ENCODE results near the gene TNK1.

Gene TNK1

DNA sequence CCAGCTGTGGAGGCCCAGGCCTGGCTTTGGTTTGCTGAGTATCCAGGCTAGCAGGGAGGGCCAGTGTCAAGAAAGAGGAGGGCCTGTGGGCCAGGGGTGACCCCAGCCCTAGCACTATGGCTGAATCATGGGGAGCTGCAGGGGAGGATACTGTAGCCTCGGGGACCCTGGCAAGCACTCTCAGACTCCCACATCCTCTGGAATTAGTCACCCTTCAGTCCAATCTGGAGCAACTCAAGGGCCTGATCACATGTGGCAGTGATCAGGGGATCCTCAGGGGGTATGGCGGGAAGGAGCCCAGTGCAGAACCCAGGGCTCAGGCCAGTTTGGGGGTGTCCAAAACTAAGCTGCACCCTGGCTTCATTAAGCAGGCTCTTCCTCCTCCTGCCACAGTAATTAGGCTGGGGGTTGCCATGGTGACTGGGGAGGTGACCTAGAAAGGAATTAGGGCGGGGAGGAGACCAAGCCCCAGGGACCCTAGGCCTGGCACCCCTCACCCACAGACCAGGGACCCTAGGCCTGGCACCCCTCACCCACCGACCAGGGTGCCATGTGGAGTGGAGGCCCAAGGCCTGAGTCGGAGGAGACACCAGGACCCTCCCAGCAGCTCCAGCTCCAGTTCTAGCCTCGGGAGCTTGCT is 32.6 kb downstream of the TNK1 start:
- DNase-seq: no peak

GRCh38 chr17:7414837-7415236 is 33.9 kb downstream of the TNK1 start:
- no peak for DNase-seq

DNA sequence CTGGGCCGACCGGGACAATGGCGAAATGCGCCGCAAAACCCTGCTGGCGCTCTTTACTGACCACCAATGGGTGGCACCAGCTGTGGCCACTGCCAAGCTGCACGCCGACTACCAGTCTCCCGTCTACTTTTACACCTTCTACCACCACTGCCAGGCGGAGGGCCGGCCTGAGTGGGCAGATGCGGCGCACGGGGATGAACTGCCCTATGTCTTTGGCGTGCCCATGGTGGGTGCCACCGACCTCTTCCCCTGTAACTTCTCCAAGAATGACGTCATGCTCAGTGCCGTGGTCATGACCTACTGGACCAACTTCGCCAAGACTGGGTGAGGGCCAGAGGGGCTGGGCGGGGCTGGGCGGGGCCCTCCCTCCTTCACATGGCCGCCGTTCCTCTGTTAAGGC is 34.9 kb downstream of the TNK1 start:
- DNase-seq: no peak

DNA sequence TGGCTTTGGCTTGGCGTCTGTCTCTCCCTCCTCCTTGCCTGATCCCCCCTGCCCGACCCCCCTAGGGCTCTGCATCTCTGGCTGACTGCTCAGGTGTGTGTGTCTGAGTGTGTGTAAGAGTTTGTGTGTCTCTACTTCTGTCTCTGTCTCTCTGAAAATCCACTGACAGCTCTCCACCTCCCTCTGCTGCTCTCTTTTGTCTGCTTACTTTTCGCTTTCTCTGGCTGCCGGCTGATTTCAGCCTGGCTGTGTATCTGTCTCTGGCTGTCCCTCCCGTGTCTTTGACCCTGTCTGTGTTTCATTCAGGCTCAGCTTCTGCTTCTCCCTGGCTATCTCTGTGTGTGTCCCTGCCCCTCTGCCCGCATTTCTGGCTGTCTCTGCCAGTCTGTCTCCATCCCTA is 35.4 kb downstream of the TNK1 start:
- DNase-seq: peak; percentile 11

- no peak for DNase-seq
These were observed 36.3 kb downstream of the TNK1 start for GRCh38 chr17:7417056-7417655.

GRCh38 chr17:7418472-7419152 is 37.7 kb downstream of the TNK1 start:
- DNase-seq: no peak

DNA sequence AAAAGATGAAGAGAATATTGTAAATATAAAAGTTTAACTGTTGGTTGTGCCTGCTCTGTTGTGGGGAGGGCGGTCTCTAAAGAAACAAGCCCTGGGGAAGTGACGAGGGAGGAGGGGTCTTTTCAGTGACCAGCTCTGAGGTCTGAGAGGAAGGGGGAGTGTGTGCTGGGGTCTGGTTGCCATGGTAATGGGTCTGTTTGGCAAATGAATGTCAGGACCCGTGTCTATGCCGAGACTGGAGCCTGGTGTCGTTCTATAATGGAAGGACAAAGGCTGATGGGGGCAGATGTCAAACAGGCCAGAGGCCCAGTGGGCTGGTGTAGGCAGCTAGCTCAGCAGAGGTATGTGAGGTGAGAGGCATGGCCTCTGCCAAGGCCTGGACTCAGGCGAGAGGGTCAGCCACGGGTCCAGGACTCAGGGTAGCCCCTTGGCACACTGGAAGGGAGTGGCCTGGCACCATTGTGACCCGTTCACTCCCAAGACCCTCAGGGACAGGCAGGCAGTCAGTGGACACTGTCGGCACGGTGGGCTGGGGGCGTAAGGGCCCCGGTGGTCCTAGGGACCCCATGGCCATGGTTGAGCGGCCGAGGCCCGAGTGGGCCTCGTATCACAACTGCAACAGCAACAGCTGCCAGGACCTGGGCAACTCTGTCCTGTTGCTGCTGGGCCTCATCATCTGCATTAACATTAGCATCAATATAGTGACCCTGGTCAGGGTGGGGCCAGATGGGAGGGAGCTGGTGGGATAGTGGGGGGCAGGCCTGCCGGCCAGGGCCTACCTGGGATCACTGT is 39.1 kb downstream of the TNK1 start, which contains the start of gene SPEM1:
Gene SPEM1 (plus strand): TSS at position 506 of the 792 bp plus-strand sequence. CDS start 61 bp downstream, at position 567.
- no peak for DNase-seq

- DNase-seq: no peak
These were observed 40.3 kb downstream of the TNK1 start for GRCh38 chr17:7421186-7421585.

- DNase-seq: no peak
These were observed 42.8 kb downstream of the TNK1 start for GRCh38 chr17:7423679-7424078.

- DNase-seq: no peak
These were observed 44.4 kb downstream of the TNK1 start, which contains the start of gene SPEM2 for GRCh38 chr17:7425316-7425715. Gene SPEM2, plus strand, starts transcription at chr17:7425616. Its CDS starts 73 bp downstream, at chr17:7425689.

DNA sequence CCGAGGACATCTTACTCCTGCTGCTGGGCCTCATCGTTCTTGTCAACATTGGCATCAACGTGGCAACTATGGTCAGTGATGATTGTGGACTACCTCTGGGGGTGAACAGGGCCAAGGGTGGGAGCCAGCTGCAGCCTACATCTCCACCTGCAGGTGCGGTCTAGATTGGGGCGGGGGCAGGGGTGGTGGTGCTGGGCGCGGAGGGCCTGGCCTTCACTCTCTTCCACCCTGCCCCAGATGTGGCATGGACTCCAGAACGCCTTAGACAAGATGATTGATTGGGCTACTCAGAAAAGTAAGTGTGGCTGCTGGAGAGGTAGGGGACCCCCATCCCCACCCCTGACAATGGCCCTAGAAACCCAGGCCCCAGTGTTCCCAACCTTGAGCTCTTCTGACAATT is 44.9 kb downstream of the TNK1 start:
- DNase-seq: no peak

DNA sequence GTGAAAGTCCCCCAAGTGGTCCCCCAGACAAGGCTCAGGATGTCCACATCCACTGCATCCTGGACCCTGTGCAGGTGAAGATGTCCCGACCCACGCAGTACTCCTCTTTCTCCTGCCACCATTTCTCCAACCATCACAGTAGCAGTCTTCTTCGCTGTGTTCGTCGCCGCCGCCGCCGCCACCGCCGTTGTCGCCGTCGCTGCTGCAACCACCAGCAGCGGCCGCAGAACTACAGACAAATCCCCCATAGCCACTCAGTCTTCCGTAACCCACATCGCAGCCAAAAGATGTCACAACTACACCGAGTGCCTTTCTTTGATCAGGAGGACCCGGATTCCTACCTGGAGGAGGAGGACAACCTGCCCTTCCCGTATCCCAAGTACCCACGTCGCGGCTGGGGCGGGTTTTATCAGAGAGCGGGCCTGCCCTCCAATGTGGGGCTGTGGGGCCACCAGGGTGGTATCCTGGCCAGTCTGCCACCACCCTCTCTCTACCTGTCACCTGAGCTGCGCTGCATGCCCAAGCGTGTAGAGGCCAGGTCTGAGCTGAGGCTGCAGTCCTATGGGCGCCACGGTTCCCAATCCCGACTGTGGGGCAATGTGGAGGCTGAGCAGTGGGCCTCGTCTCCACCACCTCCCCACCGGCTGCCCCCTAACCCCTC is 45.4 kb downstream of the TNK1 start:
- DNase-seq: no peak

DNA sequence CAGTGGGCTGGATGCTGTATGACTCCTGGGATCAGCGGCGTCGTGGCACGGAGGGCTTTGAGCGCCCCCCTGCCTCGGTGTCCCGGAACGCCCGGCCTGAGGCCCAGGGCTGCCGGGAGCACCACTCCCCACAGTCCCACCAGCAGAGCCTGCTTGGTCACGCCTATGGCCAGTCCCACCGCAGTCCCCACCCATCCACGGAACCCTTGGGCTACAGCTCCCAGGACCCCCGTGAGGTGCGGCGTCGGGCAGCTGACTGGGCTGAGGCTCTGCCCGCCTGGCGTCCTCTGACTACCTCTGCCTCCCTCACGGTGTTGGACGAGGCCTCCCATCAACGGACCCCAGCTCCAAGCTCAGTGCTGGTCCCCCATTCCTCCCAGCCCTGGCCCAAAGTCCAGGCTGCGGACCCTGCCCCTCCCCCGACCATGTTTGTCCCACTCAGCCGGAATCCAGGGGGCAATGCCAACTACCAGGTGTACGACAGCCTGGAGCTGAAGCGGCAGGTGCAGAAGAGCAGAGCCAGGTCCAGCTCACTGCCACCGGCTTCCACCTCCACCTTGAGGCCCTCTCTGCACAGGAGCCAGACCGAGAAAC is 46.1 kb downstream of the TNK1 start:
- no peak for DNase-seq

GRCh38 chr17:7427549-7427948 is 46.7 kb downstream of the TNK1 start:
- DNase-seq: no peak

DNA sequence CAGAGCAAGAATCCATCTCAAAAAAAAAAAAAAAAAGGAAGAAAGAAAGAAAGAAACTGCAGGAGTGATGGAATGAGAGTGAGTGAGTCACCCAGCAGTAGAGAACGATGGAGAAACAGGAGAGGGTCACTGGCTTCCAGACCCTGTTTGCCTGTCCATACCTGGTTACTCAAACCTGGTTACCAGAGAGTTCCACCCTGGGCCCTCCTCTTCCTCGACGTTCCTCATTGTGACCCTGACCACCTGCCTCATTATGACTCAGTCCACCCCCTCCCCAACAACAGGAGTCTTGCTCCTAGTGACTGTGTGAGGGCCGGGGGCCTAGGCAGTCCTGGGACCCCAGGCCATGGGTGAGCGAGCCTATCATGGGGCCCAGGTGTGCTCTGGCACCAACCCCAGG is 47.7 kb downstream of the TNK1 start, which contains the start of gene SPEM3:
Gene SPEM3 (plus strand): TSS at position 301 of the 400 bp plus-strand sequence. CDS start 46 bp downstream, at position 347.
- no peak for DNase-seq

DNA sequence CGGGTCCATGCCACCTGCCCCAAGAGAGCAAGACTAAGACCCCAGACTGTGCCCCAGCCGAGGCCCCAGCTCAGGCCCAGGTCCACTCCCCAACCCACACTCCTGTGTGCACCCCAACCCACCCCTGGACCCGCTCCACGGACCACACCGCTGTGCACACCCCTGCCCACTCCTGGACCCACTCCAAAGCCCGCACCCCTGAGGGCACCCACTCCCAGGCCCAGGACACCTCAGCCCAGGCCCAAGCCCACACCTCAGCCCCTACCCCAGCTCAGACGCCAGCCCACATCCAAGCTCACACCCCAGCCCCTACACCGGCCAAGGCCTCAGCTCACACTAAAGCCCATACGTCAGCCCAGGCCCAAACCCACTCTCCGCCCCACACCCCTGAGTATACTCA is 48.8 kb downstream of the TNK1 start:
- no peak for DNase-seq

- no peak for DNase-seq
These were observed 50.3 kb downstream of the TNK1 start for GRCh38 chr17:7431231-7431630.

DNA sequence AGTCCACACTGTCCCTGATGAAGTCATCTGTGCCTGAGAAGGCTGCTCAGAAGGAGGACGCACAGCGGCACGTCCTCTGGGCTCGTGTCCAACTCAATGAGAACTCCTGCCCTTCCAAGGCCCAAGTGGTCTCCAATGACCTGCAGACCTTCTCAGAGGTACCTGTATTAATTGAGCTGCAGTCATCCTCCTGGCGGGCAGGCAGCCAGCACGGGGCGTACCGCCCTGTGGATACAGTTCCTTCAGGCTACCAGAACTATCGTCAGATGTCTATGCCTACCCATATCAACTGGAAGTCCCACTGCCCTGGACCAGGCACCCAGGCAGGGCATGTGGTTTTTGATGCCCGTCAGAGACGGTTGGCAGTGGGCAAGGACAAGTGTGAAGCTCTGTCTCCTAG is 51.4 kb downstream of the TNK1 start:
- DNase-seq: no peak

GRCh38 chr17:7435676-7436555 is 55.0 kb downstream of the TNK1 start:
- peak; percentile 70 for DNase-seq

DNA sequence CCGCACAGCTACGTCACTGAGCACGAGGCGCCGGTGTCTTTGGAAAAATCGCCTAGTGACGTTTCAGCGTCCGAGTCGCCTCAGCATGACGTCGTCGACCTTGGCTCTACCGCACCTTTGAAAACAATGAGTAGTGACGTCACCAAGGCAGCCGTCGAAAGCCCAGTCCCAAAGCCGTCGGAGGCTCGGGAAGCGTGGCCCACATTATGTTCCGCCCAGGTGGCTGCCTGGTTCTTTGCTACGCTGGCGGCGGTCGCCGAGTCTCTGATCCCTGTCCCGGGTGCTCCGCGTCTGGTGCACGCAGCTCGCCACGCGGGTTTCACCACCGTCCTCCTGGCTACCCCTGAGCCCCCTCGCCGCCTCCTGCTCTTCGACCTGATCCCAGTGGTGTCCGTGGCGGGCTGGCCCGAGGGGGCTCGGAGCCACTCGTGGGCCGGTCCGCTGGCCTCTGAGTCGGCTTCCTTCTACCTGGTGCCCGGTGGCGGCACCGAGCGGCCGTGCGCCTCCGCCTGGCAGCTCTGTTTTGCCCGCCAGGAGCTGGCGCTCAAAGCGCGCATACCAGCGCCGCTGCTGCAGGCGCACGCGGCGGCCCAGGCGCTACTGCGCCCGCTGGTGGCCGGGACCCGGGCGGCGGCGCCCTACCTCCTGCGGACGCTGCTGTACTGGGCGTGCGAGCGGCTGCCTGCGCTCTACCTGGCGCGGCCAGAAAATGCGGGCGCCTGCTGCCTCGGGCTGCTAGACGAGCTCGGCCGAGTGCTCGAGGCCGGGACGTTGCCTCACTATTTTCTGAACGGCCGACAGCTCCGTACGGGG is 55.9 kb downstream of the TNK1 start:
- DNase-seq: peak; percentile 85

Measured in CD4-positive, alpha-beta T cell treated with Interleukin-6 for 4 hours (primary cell).